ENCODE measurements around the gene MAP2. TPM values are rescaled to one million over a fixed set of nuclear protein-coding genes. Genes with fewer than 3 reads are reported as not detected.

Gene MAP2
- total RNA-seq, 1 donor from 2014 or later: 43.9 TPM

DNA sequence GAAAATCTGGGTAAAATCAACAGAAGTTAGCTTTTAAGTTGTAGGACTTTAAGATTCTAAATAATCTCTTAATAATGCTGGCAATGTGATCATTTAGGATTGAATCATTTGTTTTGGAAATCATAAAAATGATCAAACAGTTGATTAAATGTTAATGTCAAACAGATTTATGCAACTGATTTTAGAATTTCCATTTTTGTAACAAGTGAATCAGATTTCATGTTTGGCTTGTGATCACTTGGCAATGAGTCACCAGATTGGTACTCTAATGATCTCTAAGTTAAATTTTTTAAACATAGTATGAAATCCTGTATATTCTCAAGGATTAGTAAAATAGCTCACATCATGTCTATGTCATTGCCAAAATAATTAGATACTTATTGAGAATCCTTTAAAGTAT lies 297.6 kb downstream of the MAP2 start:
- no peak for DNase-seq (ENCODE audit: low spot score)

DNA sequence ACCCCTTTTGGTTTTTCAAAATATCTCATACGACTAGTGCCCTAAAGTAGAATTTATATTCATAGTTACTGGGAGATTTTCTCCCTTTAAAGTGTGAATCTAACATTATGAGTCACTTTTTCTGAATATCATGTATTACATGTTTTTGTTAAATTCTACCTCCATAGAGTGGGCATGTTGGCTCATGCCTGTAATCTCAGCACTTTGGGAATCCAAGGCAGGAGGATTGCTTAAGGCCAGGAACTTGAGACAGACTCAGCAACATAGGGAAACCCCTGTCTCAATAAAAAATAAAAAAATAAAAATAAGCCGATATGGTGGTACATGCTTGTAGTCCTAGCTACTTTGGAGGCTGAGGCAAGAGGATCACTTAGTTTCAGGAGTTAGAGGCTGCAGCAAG lies 302.5 kb downstream of the MAP2 start:
- DNase-seq (ENCODE audit: low spot score): no peak

- no peak for DNase-seq (ENCODE audit: low spot score)
Measured at GRCh38 chr2:209727077-209727476, 303.2 kb downstream of the MAP2 start.

DNA sequence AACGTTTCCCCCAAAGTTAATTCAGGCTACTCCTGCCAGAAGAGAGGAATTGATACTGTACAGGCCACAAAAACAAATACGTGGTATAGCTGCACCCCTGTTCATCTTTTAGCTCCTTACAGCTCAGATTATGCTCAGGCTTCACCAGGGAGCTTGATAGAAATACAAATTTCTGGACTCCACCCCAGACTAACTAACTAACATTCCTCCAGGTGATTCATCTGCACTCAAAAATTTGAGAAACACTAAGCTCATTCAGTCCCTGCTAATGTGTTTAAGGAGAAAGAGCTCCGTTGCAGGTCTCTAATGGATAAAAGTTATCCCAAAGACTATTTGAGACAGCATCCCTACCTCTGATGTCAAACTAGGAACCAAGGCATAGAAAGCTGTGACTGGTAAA lies 311.0 kb downstream of the MAP2 start:
- no peak for DNase-seq (ENCODE audit: low spot score)

GRCh38 chr2:209741953-209742352 lies 318.1 kb downstream of the MAP2 start:
- no peak for DNase-seq (ENCODE audit: low spot score)

GRCh38 chr2:209753020-209753419 lies 329.2 kb downstream of the MAP2 start:
- no peak for DNase-seq (ENCODE audit: low spot score)

GRCh38 chr2:209757163-209757562 lies 333.3 kb downstream of the MAP2 start:
- DNase-seq (ENCODE audit: low spot score): no peak

DNA sequence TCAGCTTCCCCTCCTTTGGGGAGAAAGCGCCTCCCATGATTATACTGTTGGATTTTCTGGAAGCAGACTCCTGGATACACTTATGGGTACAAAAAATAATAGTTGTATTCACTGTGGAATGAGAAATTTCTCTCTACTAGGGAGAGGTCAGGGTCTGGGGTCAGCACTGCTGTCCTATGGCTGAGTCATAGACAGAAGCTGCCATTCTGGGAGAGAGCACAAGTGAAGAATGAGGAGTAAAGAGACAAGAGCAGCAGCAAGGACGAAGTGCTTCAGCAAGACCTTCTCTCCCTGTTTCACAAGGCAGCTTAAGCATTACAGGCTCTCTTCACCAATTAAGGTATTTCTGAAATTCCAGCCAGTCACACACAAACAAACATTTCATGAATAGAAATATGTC lies 337.7 kb downstream of the MAP2 start:
- no peak for DNase-seq (ENCODE audit: low spot score)

GRCh38 chr2:209762563-209762962 lies 338.7 kb downstream of the MAP2 start:
- DNase-seq (ENCODE audit: low spot score): no peak

DNA sequence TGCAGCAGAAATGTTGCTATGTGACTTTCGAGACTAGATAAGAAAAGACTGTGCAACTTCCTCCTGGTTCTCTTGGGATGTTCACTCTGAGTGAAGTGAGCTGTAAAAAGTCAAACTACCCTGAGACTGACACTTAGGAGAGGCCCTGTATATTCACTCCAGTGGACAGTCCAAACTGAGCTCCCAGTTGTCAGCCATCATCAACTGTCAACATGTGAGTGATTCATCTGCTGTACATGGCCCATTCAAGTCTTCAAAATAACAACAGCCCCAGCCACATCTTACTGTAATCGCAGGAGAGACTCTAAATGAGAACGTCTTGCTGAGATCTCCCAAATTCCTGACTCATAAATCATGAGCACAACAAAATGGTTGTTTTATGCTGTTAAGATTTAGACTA lies 339.3 kb downstream of the MAP2 start:
- DNase-seq (ENCODE audit: low spot score): no peak

- no peak for DNase-seq (ENCODE audit: low spot score)
Measured at GRCh38 chr2:209766613-209767012, 342.8 kb downstream of the MAP2 start.

- DNase-seq (ENCODE audit: low spot score): no peak
Measured at GRCh38 chr2:209767316-209767715, 343.5 kb downstream of the MAP2 start.

- DNase-seq (ENCODE audit: low spot score): no peak
Measured at GRCh38 chr2:209768557-209768956, 344.7 kb downstream of the MAP2 start.

DNA sequence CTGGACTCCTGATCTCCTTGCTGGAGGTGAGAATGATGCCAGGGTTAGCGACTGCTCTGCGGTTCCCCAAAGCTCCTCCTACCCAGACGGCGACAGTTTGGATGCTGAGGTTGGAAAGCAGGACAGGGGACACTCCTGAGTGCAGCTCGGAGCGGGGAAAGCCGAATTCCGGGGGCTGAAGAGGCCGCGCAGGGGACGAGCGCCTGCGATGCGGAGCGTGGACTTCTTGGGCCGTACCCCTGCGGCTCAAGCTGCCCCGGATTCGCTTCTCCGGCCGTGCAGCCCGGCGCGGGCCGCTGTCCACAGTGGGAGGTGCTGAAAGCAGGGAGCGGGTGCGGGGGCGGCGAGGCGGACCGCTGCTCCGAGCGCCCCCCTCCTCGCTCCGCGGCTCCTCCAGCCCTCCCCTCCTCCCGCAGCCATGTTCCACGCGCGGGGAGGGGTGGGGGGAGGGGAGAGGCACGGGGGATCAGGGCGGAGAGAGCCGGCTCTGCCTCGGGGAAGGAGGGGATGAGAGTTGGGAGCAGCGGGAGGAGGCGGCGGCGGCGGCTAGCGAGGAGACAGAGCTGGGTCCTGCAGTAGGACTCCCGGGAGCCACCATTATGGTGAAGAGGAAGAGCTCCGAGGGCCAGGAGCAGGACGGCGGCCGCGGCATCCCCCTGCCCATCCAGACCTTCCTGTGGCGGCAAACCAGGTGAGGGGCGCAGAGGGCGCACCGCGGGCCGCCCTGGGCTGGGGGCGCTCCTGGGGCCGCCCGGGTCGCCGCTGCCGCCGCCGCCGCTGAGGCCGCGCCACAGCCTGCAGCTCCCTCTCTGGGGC lies 347.8 kb downstream of the MAP2 start, which contains the start of gene UNC80:
Gene UNC80 (plus strand): TSS at position 359 of the 816 bp plus-strand sequence. CDS start 241 bp downstream, at position 600.
- DNase-seq (ENCODE audit: low spot score): peak; percentile 77

- no peak for DNase-seq (ENCODE audit: low spot score)
Measured at GRCh38 chr2:209772290-209772685, 348.4 kb downstream of the MAP2 start.

DNA sequence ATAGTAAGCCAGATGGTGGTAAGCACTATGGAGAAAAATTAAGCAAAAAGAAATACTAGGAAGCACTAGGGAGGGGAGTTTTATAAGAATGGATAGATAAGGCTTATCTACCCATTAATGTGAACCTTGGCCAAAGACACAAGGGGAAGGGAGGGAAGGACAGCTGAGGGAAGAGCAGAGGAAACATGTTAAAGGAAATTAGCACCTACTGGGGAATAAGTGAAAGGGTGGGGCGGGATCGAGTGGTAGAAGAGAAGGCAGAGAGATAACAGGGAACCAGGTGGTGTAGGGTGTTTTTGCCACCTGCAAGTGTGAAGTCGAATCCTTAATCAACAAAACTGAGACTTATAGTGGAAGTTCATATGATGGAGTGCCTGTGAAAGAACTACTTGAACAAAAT lies 349.5 kb downstream of the MAP2 start:
- DNase-seq (ENCODE audit: low spot score): peak; percentile 64

Data from mucosa of gallbladder (tissue), 1 donor.